Measurements from ENCODE around the gene SZRD1.

- TF ChIP-seq CTCF (conservative IDR thresholded peaks at IDR 0.05 in 1 of 2, IDR thresholded peaks at IDR 0.05 in 1 of 2; ENCODE audit: extremely low read depth in 1 of 2, insufficient read depth in 1 of 2, low read depth in 1 of 2, low read length in 2 of 2) (no peak), EZH2 (IDR thresholded peaks at IDR 0.05; ENCODE audit: borderline replicate concordance, low read length) (no peak)
These were observed 25.9 kb downstream of the SZRD1 start for GRCh38 chr1:16392740-16393569.
